HG03108 (cell line): ENCODE measurements around the gene MNX1.

Source experiments
- ATAC-seq: cut with Tn5 transposase; IDR thresholded peaks from one replicate; pipeline ENCODE4 v1.9.1; 2021; ENCODE audit warnings: moderate library complexity; ENCODE audit not compliant: unreplicated experiment

Gene MNX1

DNA sequence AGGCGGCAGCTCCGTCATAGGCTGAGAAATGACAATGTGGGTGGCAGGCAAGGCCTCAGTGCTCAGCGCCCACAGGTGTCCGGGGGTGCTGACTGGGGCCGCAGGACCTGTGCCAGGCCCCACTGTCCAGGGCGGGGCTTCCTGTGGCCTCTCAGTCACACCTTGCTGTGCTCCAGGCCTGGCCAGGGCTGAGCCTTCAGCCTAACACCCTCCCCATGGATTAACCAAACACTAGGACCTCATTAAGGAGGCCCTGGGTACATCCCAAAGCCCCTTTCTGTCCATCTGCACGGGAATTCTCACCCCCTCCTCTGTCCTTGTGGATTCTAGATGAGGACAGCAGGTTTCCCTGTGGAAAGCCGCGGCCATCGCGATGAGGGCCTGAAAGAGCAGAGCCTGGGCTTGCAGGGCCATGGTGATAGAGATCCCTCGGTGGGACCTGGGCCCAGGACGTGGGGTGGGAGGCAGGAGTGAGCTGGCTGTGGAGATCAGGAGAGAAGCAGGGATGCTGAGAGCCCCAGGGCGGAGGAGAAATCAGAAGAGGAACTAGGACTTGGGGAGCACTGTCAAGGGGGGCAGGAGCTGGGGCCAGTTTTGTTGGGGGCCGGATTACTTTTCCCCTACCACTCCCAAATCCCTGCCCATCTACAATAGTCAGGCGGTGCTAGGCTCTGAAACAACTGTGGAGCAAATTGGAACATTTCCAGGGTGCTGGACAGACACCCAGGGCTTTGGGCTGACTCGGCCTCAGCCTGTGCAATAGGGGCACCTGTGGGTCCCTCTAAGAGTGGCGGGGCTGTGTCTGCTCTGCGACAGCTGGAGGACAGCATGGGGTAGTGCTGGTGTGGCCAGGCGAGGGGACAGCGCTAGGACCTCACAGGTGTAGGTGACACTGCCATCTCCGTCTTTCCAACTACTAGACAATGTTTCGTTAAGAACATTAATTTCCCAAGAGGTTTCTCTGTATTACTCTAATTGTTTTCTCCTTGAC is 23.3 kb upstream of the MNX1 start:
- no peak for ATAC-seq

DNA sequence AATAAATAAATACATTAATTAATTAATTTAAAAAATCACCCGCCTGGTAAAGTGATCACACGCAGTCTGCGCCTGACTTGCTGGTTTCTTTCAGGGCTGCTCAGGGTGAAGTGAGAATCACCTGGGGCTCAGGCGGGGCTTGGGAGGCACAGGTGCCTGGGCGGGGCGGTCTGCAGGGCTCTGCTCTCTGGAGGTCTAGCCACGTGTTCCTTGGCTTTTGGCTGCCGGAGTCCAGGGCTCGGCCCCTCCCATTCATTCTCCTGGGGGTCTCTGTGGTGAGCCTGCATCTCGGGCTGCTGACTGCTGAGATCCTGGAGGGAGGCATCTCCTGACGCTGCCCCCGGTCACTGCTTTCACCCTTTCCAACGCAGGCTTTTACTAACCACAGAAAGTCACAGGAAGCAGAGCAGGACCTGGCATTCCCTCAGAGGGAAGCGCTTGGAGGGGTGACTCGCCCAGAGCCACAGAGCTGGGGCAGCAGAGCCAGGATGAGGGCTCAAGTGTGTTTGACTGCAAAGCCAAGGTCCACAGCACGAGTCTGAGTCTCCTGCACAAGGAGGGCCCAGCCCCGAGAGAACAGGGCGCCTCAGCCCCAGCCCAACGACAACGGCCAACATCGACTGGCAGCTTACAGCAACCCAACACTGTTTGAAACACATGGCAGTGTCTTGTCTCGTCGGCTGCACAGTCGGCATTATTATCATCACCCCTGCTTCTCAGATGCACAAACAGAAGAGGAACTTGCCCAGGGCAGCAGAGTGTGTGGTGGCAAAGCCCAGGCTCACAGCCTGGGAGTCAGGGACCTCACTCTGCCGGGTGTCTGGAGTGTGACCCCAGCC is 22.4 kb upstream of the MNX1 start:
- ATAC-seq: no peak

DNA sequence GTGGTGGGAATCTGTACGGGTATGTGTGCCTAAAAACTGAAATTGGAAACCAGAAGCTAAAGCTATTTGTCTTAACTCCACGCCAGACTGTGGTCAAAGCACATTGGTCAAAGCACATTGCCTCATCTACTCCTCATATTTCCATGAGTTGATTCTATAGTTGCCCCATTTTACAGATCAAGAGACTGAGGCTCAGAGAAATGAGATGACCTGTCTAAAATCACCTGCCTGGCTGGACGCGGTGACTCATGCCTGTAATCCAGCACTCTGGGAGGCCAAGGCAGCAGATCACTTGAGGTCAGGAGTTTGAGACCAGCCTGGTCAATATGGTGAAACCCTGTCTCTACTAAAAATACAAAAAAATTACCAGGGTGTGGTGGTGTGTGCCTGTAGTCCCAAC is 21.7 kb upstream of the MNX1 start:
- ATAC-seq: no peak

DNA sequence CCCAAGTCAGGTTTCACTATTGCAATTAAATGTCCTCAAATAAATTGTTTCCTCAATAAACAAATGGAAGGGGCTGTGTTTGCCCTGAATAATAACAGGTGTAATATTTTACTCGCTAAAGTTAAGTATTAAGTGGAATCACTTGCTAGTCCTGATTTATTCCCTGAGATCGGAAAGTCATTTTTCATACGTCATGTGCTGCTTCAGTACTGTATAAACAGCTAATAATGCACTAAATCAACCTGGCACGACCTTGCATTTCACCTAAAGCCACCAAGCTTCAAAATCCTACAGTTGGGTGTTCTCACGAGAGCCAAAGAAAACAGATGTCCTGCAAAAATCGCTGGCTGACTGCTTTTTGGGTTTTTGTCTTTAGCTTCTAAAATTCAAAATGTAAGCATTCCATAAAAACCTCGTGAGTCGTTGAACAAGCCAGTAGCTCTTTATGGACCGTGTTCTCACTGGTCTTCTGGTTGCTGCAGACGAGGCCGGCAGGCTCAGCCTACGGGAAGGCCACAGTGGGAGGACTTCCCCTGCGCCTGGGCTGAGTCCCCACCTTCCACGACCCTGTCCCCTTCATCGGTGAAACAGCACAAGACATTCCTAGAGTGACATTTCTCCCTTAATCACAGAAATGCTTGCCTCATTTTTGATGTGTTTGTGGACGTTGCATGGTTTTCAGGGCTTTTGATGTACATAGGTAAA is 17.9 kb upstream of the MNX1 start:
- no peak for ATAC-seq

DNA sequence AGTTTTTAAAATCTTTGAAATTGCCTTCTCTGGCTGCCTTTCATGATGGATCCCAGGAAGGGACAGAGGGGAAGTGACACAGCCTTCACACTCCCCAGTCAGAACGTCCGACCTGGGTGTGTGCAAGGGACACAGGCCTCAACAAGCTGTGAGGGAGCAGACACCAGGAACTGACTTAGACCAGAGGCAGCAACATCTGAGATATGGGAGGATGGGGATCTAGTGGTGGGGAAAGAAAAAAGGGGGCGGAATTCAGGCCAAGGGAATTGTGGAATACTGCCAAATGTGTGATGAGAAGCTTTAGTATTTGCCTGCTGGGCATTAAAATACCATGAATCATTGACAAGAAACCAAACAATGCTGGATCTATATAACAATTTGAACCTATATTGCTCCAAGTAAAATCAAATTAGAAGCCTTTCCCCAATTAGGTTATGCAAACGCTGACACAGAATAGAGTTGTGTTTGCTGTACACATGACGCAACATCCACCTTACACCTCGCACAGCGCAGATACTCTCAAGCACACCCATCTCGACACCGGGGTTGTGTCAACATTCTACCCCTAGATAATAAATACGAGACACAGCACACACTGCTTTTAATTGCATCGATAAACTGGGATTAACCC is 17.2 kb upstream of the MNX1 start:
- ATAC-seq: no peak

DNA sequence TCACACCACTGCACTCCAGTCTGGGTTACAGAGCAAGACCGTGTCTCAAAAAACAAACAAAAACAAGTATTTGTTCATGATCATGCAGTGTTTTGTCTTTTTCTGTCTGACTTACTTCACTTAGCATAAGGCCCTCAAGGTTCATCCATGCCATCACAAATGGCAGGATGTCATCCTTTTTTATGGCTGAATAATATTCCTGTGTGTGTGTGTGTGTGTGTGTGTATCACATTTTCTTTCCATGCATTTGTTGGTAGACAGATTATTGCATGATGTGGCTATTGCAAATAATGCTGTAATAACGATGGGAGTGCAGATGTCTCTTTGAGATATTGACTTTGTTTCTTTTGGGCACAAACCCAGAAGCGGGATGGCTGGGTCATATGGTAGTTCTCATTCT is 14.3 kb upstream of the MNX1 start:
- no peak for ATAC-seq

DNA sequence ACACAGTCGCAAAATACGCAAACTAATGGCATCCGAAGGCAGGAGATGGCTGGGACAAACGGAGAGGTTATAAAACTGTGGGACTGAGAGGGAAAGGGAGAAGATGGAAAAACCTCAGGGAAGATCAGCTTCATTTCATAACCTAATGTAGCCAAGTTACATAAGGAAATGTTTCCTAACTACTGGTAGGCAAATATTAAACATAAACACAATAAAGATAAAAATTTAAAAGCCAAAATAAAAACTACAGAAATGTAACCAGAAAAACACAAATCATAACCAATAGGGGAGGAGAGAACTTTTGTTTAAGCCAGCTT is 13.1 kb upstream of the MNX1 start:
- no peak for ATAC-seq

DNA sequence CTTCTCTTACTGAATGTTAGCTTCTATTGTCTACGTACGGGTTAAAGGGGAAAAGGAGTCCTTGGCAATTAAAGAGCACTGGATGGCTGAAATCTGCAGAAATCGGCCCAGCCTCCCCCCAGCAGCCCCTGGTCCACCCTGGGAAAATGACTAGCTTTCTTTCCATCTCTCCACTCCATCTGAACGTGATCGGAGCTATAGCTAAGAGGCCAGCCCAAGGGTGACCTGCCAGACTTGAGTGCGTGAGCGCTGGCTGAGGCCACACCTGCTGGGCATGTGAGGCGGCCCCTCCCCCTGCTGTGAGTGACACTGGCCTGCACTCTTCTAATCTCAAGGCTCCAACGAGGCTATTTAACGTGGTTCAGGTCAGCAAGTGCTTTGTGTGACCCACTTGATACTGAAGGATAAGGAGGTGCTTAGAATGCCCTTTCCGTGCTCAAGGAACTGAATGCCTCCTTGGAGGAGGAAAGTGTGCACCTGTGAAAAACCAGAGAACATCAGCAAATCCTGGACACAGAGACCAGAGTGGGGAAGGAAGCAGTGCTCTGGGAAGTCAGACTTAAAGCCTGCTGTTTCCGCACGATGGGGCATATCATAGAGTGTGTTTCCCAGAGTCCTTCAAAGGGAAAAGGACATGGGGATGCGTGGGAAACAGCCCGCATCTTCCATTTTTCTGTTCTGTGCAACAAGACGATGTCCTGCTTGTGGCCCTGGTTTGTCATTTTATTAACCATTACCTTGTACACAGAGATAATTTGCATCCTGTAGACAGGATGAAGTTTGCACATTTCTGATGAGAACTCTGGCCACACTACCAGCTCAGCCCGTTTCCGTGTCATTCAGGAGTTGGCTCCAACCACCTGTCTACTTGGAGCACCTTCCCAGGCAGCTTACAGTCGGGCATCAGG is 12.5 kb upstream of the MNX1 start:
- ATAC-seq: no peak

DNA sequence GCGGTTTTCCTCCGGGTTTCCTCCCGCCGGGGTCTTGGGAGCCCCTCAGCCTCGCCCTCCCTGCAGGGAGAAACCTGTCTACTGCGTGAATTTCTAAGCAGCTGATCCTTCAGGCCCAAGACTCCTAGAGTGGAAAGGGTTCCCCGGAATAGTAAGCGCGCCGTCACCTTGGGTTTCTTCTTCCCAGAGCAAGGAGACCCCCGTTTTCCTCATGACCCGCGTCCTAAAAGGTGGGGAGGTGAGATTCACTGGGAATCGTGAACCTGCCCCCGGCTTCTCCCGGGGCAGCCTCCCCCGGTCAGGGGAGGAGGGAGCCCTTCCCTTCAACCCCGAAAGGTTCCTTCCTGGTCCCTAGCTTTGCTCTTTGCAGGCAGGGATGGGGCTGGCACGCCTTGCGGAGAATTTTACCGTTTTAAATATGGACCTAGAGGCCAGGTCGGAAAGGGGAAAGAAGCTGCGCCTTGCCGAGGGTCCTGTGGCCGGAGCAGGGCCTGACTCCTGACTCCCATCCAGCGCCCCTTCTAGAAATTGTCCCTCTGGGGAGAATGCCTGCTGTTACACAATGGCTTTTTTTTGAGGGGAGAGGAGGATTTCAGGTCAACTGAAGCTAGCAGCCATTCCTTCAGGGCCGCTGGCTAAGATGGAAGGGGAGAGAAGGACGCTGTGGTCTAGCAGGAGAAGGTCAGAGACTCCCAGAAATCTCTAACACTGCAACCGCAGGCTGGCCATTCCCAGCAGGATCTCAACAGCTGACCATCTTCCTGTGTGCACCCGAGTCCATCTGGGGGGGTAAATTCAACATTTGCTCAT is 11.6 kb upstream of the MNX1 start:
- no peak for ATAC-seq

DNA sequence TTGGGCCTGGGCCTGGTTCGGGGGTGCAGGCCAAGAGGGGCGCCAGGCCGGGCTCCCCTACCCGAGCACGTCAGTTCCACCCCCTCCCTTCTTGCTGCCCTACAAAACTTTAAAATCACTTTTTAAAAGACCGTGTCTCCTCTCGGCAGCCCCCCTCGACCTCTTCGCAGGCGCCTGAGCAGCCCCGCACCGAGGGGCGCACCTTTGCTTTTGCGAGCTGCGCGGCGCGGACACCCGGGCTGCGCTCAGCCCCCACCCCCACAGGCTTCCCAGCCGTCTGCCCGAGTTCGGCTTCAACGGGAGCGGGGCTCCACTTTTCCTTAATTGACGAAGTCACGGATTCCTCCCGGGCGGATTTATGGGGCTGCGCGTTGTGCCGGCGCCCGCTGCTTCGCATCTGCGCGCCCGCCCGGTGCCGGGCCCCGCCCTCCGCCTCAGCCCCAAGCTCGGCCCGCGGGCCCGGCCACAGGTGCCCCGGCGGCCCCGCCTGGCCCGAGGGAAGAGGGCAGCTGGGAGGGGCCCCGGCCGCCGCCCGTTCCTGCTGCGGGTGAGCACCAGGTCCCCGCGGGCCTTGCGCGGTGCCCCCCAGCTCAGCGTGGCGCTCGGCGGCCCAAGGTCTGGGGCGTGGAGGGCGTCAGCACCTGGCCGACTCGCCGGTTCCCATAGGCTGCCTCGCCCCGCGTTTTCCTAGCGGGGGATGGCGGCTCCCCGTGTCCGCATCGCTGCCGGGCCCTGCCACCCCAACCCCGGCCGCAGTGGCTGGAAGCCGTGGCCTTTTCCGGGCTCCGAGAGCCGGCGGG is 10.8 kb upstream of the MNX1 start:
- no peak for ATAC-seq

DNA sequence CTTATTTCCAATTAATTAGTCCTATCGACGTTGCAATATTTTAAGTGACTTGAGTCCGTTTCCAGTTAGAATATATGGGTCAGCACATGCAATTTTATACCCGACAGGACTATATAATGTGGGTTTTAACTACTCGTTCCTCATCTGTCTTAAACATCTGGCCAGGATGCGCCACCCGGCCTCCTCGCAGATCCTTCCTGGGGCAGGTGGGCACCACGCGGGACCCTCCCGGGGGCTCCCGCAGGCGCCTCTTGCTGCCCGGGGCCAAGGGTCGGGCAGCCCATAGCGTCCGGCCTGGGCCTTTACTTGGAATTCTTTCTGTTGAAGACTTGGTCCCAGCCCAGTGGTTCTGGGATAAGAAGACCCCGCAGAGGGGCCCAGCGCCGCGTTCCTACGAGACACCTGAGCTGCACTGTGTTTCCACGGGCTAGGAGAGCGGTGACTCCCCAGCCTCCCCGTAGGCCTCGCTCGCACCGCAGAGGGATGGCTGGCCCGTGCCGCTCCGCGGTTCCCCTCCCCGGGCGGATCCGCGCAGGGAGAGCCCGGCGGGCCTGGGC is 10.1 kb upstream of the MNX1 start:
- ATAC-seq: no peak

DNA sequence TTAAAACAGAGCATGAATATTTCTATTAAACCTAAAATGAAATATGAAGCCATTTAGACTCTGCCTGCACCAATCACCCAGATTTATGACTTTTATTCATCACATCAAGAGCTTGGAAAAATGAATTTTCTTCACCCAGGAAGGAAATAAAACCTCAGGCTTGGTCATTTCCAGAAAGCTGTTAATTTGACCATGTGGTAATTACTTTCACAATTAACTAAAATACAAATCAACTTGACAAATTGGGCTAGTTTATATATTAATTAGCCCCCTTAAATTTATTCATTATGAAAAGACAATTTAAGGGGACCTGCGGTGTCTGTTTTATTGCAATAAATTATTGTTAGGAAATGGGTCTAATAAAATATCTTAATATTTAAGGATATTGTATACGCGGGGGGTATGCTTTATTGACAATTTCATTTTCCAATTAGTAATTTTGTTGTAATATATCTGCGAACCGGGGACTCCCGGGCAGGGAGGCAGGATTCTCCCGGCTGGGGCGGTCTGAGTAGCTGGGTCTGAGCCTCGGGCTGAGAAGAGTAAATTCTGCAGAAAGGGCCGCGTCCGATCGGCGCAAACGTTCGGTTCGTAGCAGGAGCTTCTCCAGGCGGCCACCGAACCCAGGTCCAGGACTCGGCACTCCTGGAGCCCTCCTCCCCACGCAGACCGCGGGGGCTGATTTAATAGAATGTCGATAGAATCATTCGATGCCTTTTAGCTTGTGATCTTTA is 9.4 kb upstream of the MNX1 start:
- no peak for ATAC-seq

DNA sequence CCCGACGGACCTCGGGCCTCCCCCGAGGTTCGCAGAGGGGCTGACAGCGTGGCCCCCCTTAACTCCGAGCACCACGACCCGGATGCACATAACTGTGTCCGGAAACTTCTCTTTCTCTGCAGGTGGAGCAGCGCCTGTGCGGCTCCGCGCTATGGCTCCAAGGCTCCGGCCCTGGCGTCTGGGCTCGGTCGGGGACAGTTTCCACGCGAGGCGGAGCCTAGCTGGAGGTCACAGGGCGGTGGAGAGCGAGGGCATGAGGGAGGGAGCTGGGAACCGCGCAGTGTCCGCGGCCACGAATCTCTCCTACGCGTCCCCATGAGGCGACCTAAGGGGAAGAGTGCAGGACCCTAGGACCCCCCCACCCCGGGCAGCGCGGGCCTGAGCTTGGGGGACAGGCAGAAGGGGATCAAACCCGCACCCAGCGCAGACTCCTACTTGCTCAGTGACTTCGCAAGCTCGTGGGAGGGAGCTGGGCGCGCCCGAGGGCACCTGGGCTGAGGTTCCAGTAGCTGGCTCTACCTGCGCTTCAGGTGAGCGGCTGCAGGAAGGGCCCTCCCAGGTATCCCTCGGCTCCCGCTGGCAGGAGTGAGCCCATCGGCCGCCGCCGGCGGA is 8.6 kb upstream of the MNX1 start:
- no peak for ATAC-seq

DNA sequence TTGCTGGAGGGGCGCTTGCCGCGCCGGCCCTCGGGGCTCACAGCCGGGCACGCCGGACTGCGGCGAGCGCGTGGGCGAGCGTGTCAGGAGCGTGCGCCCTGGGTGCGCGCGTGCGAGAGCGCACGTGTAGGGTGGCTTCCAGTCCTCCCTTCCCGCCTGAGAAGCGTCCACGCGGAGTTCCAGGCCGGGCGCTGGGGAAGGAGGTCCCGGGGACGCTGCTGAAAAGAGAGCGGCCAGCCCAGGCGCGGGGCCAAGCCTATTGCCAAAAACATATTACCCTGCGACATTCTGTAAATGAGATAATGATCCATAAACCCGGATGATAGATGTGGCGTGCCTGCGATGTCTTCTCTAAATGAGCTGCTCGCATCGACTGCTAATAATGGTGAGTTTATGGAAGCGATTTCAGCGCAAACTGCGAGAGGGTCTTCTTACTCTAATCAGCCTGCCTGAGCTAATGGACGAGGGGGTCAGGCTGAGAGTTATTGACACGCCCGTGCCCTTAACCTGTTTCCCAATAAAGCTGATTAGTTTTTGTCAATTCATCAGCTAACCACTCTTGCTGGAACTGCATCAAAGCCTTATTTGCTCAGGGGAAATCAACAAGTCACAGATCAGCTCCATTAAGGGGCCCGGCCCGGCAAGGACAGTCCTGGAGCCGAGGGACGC is 8.0 kb upstream of the MNX1 start:
- no peak for ATAC-seq

DNA sequence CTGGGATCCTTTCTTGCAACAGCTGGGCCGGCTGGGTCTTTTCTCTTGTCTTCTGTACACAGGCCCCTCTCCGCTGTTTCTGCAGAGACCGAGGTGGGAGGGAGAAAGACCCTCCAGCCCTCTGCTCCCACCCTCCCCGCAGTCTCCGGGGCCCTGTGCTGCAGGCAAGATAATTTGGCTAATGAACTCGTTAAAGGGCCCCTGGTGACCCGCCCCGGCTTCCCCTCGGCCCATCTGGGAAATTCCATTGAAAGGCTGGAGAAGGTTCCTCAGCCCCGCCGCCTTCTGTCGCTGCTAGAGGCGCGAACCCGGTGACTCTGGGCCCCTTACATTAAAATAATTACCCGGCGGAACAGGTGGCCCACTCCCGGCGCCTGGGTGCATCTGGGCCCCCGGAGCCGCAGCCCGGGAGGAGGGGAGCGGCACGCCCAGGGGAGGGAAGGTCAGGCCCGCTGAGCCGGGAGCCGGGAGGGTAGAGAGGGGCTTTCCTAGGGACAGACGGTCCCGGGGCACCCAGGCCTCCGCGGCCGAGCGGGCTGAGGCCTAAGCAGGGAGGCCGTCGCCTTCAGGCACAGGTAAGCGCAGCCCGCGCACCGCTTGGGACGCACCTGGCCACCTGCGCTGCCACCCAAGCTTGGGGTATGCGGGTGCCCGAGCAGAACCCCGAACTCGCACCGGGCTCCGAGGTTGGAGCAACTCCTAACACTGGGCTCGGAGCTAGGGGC is 7.3 kb upstream of the MNX1 start:
- ATAC-seq: no peak

DNA sequence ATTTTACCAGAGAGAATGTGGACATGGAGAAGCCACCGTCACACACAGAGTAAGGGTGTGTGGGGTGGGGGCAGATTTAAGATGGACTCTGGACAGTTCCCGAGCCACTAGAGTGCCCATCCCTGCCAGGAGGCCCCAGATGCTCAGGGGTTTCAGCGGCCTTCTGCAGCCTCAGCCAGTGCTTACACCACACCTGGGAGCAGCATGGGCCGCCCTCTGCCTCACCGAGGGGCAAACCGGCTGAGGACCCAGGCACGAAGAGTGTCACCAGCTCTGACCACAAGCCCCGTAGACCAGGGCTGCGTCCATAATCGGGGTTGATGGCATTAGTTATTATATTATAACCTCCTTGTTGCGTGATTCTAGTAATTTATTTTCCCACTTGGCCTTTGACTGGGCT is 6.7 kb upstream of the MNX1 start:
- no peak for ATAC-seq
